CD14-positive monocyte (primary cell): ENCODE results near the gene EPB41L4A. TPM values are rescaled to one million over a fixed set of nuclear protein-coding genes. Genes with fewer than 3 reads are reported as not detected.

Experiments
- DNase-seq, 3 donors: peaks; one replicate each; pipeline ENCODE4 v3.0.0-alpha.2; 2011 to 2022
- H2AFZ ChIP-seq: 2 replicates; pipeline ENCODE4 v1.6.0; 2012; ENCODE audit warnings: mild to moderate bottlenecking, low read depth, low read length, inconsistent platforms; ENCODE audit not compliant: insufficient read depth, poor library complexity, severe bottlenecking
- H3K27ac ChIP-seq, 2 donors: 1 replicate in 1 of 2; 2 replicates in 1 of 2; pipeline ENCODE4 v1.5.1; 2012 to 2013; ENCODE audit warnings: low read length in 2 of 2, control low read depth in 1 of 2, inconsistent platforms in 1 of 2, low read depth in 1 of 2, mild to moderate bottlenecking in 1 of 2
- H3K27me3 ChIP-seq, 2 donors: one replicate each; pipeline versions ENCODE4 v1.6.0 to v1.6.1; 2011 to 2013; ENCODE audit warnings: low read length in 2 of 2; ENCODE audit not compliant: control insufficient read depth in 2 of 2, insufficient read depth in 2 of 2
- H3K36me3 ChIP-seq, 2 donors: replicated peaks in 1 of 2; 1 replicate in 1 of 2; 2 replicates in 1 of 2; pipeline versions ENCODE4 v1.5.1 to v1.6.1; 2012 to 2013; ENCODE audit warnings: low read length in 2 of 2, control low read depth in 1 of 2, inconsistent platforms in 1 of 2, mild to moderate bottlenecking in 1 of 2; ENCODE audit not compliant: insufficient read depth in 2 of 2, control insufficient read depth in 1 of 2
- H3K4me1 ChIP-seq, 2 donors: 1 replicate in 1 of 2; 2 replicates in 1 of 2; pipeline versions ENCODE4 v1.5.1 to v1.6.1; 2012 to 2013; ENCODE audit warnings: low read length in 2 of 2, control low read depth in 1 of 2, inconsistent platforms in 1 of 2, mild to moderate bottlenecking in 1 of 2, moderate library complexity in 1 of 2; ENCODE audit not compliant: insufficient read depth in 2 of 2, control insufficient read depth in 1 of 2
- H3K4me2 ChIP-seq: replicated peaks from 2 replicates; pipeline ENCODE3; 2012; ENCODE audit warnings: low read length, moderate library complexity, mild to moderate bottlenecking; ENCODE audit not compliant: poor library complexity, severe bottlenecking; ENCODE audit errors: extremely low read depth
- H3K4me3 ChIP-seq, 3 experiments: fragments of 200-600 bp in 1 of 3; sonication (generic) in 1 of 3; replicated peaks in 1 of 3; 1 replicate in 2 of 3; 2 replicates in 1 of 3; pipeline ENCODE4 v1.5.1; 2011 to 2013; ENCODE audit warnings: low read length in 3 of 3, mild to moderate bottlenecking in 3 of 3, control low read depth in 2 of 3, low read depth in 2 of 3, inconsistent platforms in 1 of 3, moderate library complexity in 1 of 3
- H3K79me2 ChIP-seq: 2 replicates; pipeline ENCODE4 v1.6.0; 2012; ENCODE audit warnings: mild to moderate bottlenecking, control low read depth, inconsistent platforms, low read length, moderate library complexity; ENCODE audit not compliant: insufficient read depth
- H3K9ac ChIP-seq: 2 replicates; pipeline ENCODE4 v1.6.0; 2017; ENCODE audit warnings: low read length, mild to moderate bottlenecking; ENCODE audit not compliant: insufficient read depth, poor library complexity, severe bottlenecking
- H3K9me3 ChIP-seq, 2 donors: replicated peaks in 1 of 2; 1 replicate in 1 of 2; 2 replicates in 1 of 2; pipeline versions ENCODE4 v1.5.1 to v1.6.1; 2012 to 2013; ENCODE audit warnings: low read length in 2 of 2, control low read depth in 1 of 2; ENCODE audit not compliant: control insufficient read depth in 1 of 2, insufficient read depth in 1 of 2
- H4K20me1 ChIP-seq: 2 replicates; pipeline ENCODE4 v1.6.0; 2012; ENCODE audit warnings: mild to moderate bottlenecking, low read length, control low read depth, moderate library complexity; ENCODE audit not compliant: insufficient read depth
- H3K27ac Mint-ChIP-seq, 7 donors: one replicate each; pipeline ENCODE4 v1.8.0; 2020; ENCODE audit warnings: mild to moderate bottlenecking in 7 of 7, mixed read lengths in 7 of 7, moderate library complexity in 6 of 7, inconsistent platforms in 2 of 7
- H3K27me3 Mint-ChIP-seq, 3 donors: one replicate each; pipeline ENCODE4 v1.8.0; 2021 to 2022; ENCODE audit warnings: low read depth in 3 of 3, mild to moderate bottlenecking in 3 of 3, mixed read lengths in 3 of 3, moderate library complexity in 3 of 3, inconsistent platforms in 1 of 3
- H3K36me3 Mint-ChIP-seq, 2 donors: one replicate each; pipeline ENCODE4 v1.8.0; 2020; ENCODE audit warnings: mixed read lengths in 2 of 2, inconsistent platforms in 1 of 2, mild to moderate bottlenecking in 1 of 2
- H3K4me1 Mint-ChIP-seq: one replicate; pipeline ENCODE4 v1.8.0; 2020; ENCODE audit warnings: mild to moderate bottlenecking, mixed read lengths
- H3K4me3 Mint-ChIP-seq, 2 donors: one replicate each; pipeline ENCODE4 v1.8.0; 2020; ENCODE audit warnings: mild to moderate bottlenecking in 2 of 2, mixed read lengths in 2 of 2, moderate library complexity in 1 of 2
- H3K9me3 Mint-ChIP-seq, 7 donors: one replicate each; pipeline ENCODE4 v1.8.0; 2020 to 2022; ENCODE audit warnings: mixed read lengths in 7 of 7, mild to moderate bottlenecking in 6 of 7, moderate library complexity in 6 of 7, inconsistent platforms in 2 of 7
- WGBS: methylation state at CpG from one replicate; pipeline ENCODE4 v1.1.5; 2013; ENCODE audit warnings: missing lambda C conversion rate; ENCODE audit not compliant: insufficient coverage; 5-methylcytosine and 5-hydroxymethylcytosine counted together
- intact Hi-C, 2 donors: fragments of 100-400 bp; cut with micrococcal nuclease; formaldehyde crosslinking; loops; one replicate each; pipeline versions ENCODE4 v1.15.0 to v1.15.1; 2023
- polyA plus RNA-seq, 3 donors: library from polyadenylated mRNA; depleted of rRNA in 1 of 3; unstranded in 2 of 3; stranded (reverse) in 1 of 3; fragments of 300-500 nt in 2 of 3; fragments of >200 nt in 1 of 3; fragmentation: Illumina TruSeq in 2 of 3; gene quantifications; 1 replicate in 2 of 3; 2 replicates in 1 of 3; pipeline ENCODE4 v1.2.3, GENCODE V29; 2012 to 2021
- TF ChIP-seq, protein P1 (sequence below): fragments of 200-600 bp; IDR thresholded peaks from one replicate; pipeline ENCODE4 v1.8.0; 2022; ENCODE audit warnings: antibody characterized with exemption, mild to moderate bottlenecking

The EPB41L4A gene
- polyA plus RNA-seq, 3 donors: 0.01 to 0.05 TPM; not detected in 1

DNA sequence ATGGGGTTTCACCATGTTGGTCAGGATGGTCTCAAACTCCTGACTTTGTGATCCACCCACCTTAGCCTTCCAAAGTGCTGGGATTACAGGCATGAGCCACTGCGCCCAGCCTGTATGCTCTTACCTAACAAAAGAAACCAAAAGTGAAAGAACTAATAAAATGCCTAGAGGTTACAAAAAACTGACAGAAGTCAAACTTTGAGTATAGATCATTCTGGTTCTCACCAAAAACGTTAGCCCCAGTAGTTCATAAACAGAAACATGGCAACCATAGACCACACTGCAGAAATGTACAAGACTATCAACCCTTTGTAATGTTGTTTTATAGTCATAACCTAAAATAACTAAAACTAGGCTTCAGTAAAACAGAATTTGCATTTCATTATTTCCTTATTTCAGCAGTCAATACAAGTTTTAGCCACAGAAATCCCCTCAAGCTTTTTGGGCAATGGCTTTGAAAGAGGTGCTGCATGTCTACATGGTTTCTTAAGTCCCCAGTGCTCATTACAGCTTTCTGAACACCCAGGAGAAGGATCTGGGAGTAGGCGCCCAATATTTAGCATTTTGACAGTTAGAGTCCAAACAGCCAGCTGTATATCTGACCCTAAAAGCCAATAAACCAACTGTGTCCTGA is 72.5 kb downstream of the EPB41L4A start:
- Histone ChIP-seq H3K79me2 (no peaks in the 10 kb centered on the region), H3K27me3 (no peaks in the 10 kb centered on the region), H4K20me1 (no peaks in the 10 kb centered on the region), H3K4me1 (no peaks in the 10 kb centered on the region), H2AFZ (no peak overlapping the region), H3K9ac (no peak overlapping the region), H3K4me3 (no peak overlapping the region), H3K36me3 (no peaks in the 10 kb centered on the region), H3K4me2 (no peak overlapping the region), H3K9me3 (no peaks in the 10 kb centered on the region), H3K27ac (no peak overlapping the region)
- WGBS: 0% methylated on average over 1 of the region's 3 CpGs
- intact Hi-C loops: no loop called here
- TF ChIP-seq, protein P1, sequence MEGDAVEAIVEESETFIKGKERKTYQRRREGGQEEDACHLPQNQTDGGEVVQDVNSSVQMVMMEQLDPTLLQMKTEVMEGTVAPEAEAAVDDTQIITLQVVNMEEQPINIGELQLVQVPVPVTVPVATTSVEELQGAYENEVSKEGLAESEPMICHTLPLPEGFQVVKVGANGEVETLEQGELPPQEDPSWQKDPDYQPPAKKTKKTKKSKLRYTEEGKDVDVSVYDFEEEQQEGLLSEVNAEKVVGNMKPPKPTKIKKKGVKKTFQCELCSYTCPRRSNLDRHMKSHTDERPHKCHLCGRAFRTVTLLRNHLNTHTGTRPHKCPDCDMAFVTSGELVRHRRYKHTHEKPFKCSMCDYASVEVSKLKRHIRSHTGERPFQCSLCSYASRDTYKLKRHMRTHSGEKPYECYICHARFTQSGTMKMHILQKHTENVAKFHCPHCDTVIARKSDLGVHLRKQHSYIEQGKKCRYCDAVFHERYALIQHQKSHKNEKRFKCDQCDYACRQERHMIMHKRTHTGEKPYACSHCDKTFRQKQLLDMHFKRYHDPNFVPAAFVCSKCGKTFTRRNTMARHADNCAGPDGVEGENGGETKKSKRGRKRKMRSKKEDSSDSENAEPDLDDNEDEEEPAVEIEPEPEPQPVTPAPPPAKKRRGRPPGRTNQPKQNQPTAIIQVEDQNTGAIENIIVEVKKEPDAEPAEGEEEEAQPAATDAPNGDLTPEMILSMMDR: no peak
- no peaks in the 10 kb centered on the region for H3K36me3 Mint-ChIP-seq
- H3K9me3 Mint-ChIP-seq: no peaks in the 10 kb centered on the region
- no peak overlapping the region for H3K27ac Mint-ChIP-seq
- no peaks in the 10 kb centered on the region for H3K4me1 Mint-ChIP-seq
- H3K27me3 Mint-ChIP-seq: no peaks in the 10 kb centered on the region
- DNase-seq: no peak
- no peak overlapping the region for H3K4me3 Mint-ChIP-seq

DNA sequence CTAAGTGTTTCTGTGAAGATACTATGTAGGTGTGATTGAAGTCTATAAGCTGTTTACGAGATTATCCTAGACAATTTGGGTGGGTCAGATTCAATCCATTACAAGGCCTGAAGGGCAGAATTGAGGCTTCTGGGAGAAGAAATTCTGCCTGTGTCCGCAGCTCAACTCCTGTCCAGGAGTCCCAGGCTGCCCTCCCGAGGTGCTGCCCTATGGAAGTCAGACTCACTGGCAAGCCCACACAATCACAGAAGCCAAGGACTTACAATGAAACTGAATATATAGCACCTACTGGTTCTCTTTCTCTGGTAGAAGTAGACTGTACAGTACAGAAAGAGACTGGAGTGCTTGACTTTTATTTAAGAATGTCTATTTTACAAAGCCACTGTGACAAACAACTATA is 74.5 kb downstream of the EPB41L4A start:
- H3K36me3 Mint-ChIP-seq: no peaks in the 10 kb centered on the region

More for the DNA sequence above, 74.5 kb downstream of the EPB41L4A start:
- H3K36me3 ChIP-seq: no peaks in the 10 kb centered on the region
- H3K27me3 Mint-ChIP-seq: peaks cover 0 to 5% (median 0%) of the 10 kb centered on the region in 3 donors
- H3K4me3 Mint-ChIP-seq: no peak overlapping the region
- H3K4me2 ChIP-seq: no peak overlapping the region
- no peak overlapping the region for H3K9ac ChIP-seq
- TF ChIP-seq, protein P1: no peak
- peaks cover 0 to 3% (median 0%) of the 10 kb centered on the region in 7 donors for H3K9me3 Mint-ChIP-seq
- no peak overlapping the region for H3K4me3 ChIP-seq
- no peaks in the 10 kb centered on the region for H3K4me1 ChIP-seq
- no peaks in the 10 kb centered on the region for H3K4me1 Mint-ChIP-seq
- no peak for DNase-seq
- no peaks in the 10 kb centered on the region for H3K79me2 ChIP-seq
- H3K27ac ChIP-seq: no peak overlapping the region
- no peaks in the 10 kb centered on the region for H3K27me3 ChIP-seq
- H4K20me1 ChIP-seq: no peaks in the 10 kb centered on the region
- WGBS: 100% methylated on average over 1 of the region's 3 CpGs
- H3K27ac Mint-ChIP-seq: no peak overlapping the region
- no peak overlapping the region for H2AFZ ChIP-seq
- intact Hi-C loops: no loop called here
- no peaks in the 10 kb centered on the region for H3K9me3 ChIP-seq
